Neutrophil (primary cell): ENCODE data around the gene IL36B.

Source experiments
- H3K27ac ChIP-seq: fragments of 200-600 bp; sonication (generic); 2 replicates; pipeline ENCODE4 v1.5.1; 2016; ENCODE audit warnings: mild to moderate bottlenecking, moderate library complexity
- H3K27me3 ChIP-seq: fragments of 200-600 bp; sonication (generic); 2 replicates; pipeline ENCODE4 v1.6.0; 2016; ENCODE audit warnings: mild to moderate bottlenecking
- H3K36me3 ChIP-seq: fragments of 200-600 bp; sonication (generic); 2 replicates; pipeline ENCODE4 v1.5.1; 2017
- H3K4me1 ChIP-seq, 2 experiments: fragments of 200-600 bp in 1 of 2; sonication (generic) in 1 of 2; 1 replicate in 1 of 2; 2 replicates in 1 of 2; pipeline versions ENCODE4 v1.5.1 to v1.6.1; 2013 to 2016; ENCODE audit warnings: low read depth in 1 of 2, low read length in 1 of 2, mild to moderate bottlenecking in 1 of 2, moderate library complexity in 1 of 2; ENCODE audit not compliant: control insufficient read depth in 1 of 2, insufficient read depth in 1 of 2
- H3K4me3 ChIP-seq, 2 experiments: fragments of 200-600 bp in 1 of 2; sonication (generic) in 1 of 2; 1 replicate in 1 of 2; 2 replicates in 1 of 2; pipeline ENCODE4 v1.5.1; 2013 to 2016; ENCODE audit warnings: low read depth in 1 of 2, low read length in 1 of 2, mild to moderate bottlenecking in 1 of 2, moderate library complexity in 1 of 2
- H3K9me3 ChIP-seq: fragments of 200-600 bp; sonication (generic); 2 replicates; pipeline ENCODE4 v1.5.1; 2016
- TF ChIP-seq, protein P1 (sequence below): fragments of 200-600 bp; sonication (generic); IDR thresholded peaks from 2 replicates; pipeline ENCODE4 v1.5.1; 2016; ENCODE audit warnings: antibody characterized with exemption

Gene IL36B

DNA sequence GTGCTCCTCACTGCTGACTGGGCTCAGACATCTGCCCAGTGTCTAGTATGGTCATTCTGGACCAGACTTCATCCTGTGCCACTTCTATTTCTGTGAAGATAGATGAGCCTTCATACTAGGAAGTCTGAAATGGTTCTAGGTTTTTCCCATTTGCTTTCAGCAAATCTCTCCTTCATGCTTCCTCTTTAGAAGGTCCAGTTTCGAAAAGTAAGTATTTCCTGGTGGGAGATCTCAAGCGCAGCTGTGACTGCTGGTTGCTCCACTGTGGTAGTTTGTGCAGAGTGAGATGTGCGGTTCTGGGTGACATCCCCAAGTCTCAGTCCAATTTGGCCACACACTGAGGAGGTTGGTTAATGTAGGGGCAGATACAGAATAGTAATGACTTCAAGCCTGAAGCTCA, 14.4 kb downstream of the IL36B start:
- no peaks in the 10 kb centered on the region for H3K36me3 ChIP-seq
- no peaks in the 10 kb centered on the region for H3K4me1 ChIP-seq
- H3K4me3 ChIP-seq: no peak overlapping the region
- TF ChIP-seq, protein P1, sequence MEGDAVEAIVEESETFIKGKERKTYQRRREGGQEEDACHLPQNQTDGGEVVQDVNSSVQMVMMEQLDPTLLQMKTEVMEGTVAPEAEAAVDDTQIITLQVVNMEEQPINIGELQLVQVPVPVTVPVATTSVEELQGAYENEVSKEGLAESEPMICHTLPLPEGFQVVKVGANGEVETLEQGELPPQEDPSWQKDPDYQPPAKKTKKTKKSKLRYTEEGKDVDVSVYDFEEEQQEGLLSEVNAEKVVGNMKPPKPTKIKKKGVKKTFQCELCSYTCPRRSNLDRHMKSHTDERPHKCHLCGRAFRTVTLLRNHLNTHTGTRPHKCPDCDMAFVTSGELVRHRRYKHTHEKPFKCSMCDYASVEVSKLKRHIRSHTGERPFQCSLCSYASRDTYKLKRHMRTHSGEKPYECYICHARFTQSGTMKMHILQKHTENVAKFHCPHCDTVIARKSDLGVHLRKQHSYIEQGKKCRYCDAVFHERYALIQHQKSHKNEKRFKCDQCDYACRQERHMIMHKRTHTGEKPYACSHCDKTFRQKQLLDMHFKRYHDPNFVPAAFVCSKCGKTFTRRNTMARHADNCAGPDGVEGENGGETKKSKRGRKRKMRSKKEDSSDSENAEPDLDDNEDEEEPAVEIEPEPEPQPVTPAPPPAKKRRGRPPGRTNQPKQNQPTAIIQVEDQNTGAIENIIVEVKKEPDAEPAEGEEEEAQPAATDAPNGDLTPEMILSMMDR: no peak
- H3K27ac ChIP-seq: no peak overlapping the region
- H3K9me3 ChIP-seq: no peaks in the 10 kb centered on the region
- peaks cover 16% of the 10 kb centered on the region for H3K27me3 ChIP-seq

DNA sequence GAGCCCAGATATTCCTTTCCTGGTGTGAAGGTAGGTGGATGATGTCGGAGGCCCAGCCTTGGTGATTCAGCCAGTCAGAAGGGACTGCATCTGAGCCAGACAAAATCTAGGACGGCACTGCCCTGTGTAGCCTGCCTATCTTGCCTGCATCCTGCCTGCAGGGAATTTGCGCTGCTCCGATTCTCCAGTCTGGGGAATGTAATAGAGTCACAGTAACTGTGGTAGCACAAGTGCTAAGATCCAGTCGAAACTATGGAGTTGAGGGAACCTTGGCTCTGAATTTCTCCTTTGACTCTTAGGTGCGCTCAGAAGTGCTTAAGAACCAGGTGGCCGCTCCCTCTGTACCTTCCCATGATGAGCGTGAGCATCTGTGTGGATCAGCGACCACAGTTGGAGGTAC, 15.9 kb downstream of the IL36B start:
- Histone ChIP-seq H3K36me3 (no peaks in the 10 kb centered on the region), H3K4me3 (no peak overlapping the region), H3K4me1 (no peaks in the 10 kb centered on the region), H3K27me3 (peaks cover 20% of the 10 kb centered on the region), H3K27ac (no peak overlapping the region), H3K9me3 (no peaks in the 10 kb centered on the region)
- TF ChIP-seq, protein P1: no peak

DNA sequence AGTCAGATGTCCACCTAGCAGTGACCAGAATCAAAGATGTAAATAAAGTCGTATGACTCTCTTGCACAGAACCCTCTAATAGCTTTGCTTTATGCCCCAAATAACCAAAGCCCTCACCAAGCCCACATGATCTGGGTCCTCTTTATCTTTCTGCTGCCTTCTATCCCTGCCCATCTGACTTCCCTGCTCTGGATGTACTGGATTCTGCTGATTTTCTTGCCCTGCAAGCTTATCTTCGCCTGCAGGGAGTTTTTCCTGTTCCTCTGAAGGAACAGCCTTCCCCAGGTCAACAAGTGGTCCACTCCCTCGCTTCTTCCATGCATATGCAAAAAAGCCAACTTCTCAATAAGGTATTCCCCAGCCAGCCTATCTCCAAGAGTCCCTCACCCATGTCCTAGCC, 18.7 kb downstream of the IL36B start:
- TF ChIP-seq, protein P1: no peak
- Histone ChIP-seq H3K4me1 (no peaks in the 10 kb centered on the region), H3K27ac (no peak overlapping the region), H3K36me3 (no peaks in the 10 kb centered on the region), H3K9me3 (no peaks in the 10 kb centered on the region), H3K27me3 (peaks cover 35% of the 10 kb centered on the region), H3K4me3 (no peak overlapping the region)

DNA sequence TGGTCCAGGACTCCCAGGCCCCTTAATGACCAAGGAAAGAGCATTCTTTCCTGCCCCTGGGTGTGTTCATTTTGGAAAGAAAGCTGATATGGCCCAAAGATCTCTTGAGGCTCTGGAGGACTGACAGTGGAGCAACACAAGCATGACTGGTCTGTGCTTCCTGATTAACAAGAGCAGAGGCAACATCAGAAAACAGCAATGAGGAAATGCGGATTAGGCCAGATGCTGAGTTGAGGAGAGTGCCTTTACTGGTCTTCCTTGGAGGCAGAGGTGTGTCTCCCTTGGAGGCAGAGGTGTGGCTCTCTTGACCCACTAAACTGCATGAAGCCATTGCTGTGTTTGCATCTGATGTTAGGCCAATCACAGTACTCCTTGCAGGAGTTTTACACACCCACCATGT, 19.9 kb downstream of the IL36B start:
- Histone ChIP-seq H3K4me3 (no peak overlapping the region), H3K36me3 (no peaks in the 10 kb centered on the region), H3K9me3 (no peaks in the 10 kb centered on the region), H3K27me3 (peaks cover 48% of the 10 kb centered on the region), H3K4me1 (no peaks in the 10 kb centered on the region), H3K27ac (no peak overlapping the region)
- TF ChIP-seq, protein P1: no peak

DNA sequence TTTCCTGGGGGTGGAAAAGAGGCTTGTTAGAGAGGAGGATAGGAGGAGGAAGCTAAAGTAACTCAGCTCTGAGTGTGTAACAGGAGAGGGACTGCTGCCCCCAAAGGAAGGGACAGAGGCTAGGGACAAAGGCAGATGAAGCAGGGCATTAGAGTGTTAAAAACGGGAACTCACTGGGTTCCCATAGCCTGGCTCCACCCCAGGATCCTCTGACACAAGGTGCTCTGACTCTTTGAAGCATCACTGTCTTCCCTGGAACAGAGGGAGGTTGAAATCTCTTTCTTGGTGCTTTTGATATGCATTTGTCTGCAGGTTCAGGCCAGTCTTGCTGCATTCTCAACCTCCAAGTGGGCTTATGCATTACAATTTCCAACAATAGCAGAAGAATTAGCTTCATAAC, 24.6 kb downstream of the IL36B start:
- no peaks in the 10 kb centered on the region for H3K36me3 ChIP-seq
- no peaks in the 10 kb centered on the region for H3K4me1 ChIP-seq
- H3K9me3 ChIP-seq: no peaks in the 10 kb centered on the region
- H3K4me3 ChIP-seq: no peak overlapping the region
- H3K27ac ChIP-seq: no peak overlapping the region
- TF ChIP-seq, protein P1: no peak
- peaks cover 72% of the 10 kb centered on the region for H3K27me3 ChIP-seq

DNA sequence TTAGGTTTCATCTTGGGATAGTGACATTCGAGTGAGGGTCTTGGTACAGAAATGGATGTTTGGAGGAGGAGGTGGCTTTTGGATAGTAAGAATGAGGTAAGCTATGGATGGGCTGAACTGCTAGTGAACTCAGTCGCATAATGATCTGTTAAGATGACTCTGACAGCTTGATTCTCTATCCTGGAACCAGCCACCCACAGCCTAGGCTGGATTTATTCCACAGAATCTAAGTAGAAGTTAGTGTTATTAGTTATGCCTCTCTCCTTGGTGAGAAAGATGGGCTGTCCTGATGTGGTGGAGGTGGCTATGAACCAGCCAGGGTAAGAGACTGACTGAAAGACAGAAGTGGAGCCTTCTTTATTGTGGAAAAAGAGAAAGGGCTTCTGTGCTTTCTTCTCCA, 25.0 kb downstream of the IL36B start:
- no peak overlapping the region for H3K27ac ChIP-seq
- H3K4me3 ChIP-seq: no peak overlapping the region
- H3K36me3 ChIP-seq: no peaks in the 10 kb centered on the region
- H3K4me1 ChIP-seq: no peaks in the 10 kb centered on the region
- H3K9me3 ChIP-seq: no peaks in the 10 kb centered on the region
- peaks cover 76% of the 10 kb centered on the region for H3K27me3 ChIP-seq
- TF ChIP-seq, protein P1: no peak
